Astrocyte (in vitro differentiated cells and primary cell): Measurements from ENCODE around the gene CDK16.

Source experiments
- CTCF ChIP-seq: IDR thresholded peaks from 2 replicates; pipeline ENCODE4 v1.5.1; 2011; ENCODE audit warnings: low read depth, mild to moderate bottlenecking, inconsistent platforms, low read length, moderate library complexity; ENCODE audit not compliant: insufficient read depth
- EZH2 ChIP-seq: IDR thresholded peaks from 2 replicates; pipeline ENCODE4 v1.6.1; 2012; ENCODE audit warnings: mild to moderate bottlenecking, low read length, inconsistent platforms; ENCODE audit not compliant: insufficient read depth

- no peak for TF ChIP-seq CTCF
- no peak for TF ChIP-seq EZH2
Observed at GRCh38 chrX:47250017-47250347, 31.5 kb downstream of the CDK16 start.
